Middle frontal gyrus (tissue), 1 donor: ENCODE data around the gene CAMK2B.
"Not testable (repeated sequence)": the region's sequence is repeated elsewhere in the genome, so short reads cannot be mapped to it uniquely, and the experiment has no call there.

Source experiments
- DNase-seq: peaks from one replicate; pipeline ENCODE4 v3.0.0-alpha.2; 2015; ENCODE audit warnings: low spot score; ENCODE audit errors: extremely low spot score

Gene CAMK2B

DNA sequence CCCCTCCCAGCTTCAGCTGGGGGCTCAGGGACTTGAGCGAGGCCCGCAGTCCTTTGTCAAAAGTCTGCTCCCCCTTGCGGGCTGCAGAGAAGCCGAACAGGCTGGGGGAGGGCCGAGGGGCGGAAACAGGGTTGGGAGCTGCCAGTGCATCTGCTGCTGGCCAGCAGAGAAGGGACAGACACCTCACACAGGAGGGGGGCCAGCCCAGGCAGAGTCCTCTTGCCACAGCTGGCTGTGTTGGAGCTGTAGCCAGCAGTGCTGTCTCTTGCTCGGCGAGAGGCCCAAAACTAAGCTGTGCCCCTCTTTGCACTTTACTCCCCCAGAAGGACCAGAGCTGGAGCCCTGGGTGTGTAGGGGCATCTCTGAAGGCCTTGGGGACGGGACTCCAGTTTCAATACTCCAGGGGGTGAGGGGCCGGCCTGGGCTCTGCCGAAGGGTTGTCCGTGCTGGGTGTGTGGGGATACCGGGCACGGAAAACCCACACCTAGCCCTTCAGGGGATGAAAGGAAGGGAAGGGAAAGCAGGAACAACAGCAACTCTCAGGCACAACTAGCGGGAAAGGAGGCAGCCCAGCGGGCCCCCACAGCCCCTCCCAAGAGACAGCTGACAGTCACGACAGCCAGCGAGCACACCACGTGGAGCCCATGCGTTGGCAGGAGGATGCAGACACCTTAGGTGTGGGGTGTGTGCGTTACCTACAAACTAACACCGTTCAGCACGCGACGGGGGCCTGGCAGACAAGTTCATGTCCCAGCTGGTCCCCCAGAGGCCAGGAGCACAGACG, 106.8 kb downstream of the CAMK2B start:
- no peak for DNase-seq

DNA sequence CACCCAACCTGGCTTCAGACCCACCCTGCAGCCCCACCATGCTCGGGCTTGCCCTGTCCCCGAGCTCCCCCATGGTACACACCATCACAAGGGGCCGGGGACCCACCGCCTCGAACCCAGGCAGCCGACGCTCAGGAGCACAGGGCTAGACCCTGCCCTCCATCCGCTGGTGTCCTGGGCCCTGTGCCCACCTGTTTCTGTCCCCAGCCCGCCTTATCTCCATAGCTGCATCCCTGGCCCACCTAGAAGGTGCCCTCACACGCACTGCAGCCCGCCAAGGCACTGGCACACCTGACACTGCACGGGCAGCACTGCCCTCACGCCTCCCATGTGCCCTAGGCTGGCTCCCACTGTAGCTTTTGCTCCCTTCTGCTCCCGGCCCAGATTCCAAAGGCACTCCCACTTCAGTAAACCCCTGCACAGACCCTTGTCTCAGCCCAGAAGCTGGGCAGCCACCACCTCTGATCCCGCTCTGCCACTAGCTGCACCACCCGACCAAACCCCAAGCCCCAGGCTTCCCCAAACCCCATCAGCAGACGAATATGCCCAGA, 107.5 kb downstream of the CAMK2B start:
- DNase-seq: no peak

DNA sequence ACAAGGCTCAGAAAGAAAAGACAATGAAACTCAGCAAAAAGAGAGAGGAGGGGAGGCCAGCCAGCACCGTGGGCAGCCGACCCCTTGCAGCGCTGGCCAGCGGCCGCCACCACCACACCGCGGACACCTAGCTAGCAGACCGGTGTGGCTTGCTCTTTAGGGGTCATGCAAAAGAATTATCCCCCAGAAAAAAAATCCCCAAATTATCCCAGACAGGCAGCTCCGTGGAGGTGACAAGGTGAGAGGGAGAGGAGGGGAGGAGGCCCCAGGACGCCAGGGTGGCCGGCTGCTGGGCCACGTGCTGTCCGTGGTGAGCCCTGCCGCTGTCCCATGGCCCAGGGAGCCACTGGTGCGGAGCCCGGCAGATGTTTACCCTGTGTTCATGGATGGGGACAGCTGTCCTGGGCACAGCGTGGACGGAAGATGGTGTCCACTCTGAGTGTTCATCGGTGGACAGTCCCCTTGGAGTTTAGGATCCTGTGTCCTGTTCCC, 108.1 kb downstream of the CAMK2B start:
- no peak for DNase-seq

DNA sequence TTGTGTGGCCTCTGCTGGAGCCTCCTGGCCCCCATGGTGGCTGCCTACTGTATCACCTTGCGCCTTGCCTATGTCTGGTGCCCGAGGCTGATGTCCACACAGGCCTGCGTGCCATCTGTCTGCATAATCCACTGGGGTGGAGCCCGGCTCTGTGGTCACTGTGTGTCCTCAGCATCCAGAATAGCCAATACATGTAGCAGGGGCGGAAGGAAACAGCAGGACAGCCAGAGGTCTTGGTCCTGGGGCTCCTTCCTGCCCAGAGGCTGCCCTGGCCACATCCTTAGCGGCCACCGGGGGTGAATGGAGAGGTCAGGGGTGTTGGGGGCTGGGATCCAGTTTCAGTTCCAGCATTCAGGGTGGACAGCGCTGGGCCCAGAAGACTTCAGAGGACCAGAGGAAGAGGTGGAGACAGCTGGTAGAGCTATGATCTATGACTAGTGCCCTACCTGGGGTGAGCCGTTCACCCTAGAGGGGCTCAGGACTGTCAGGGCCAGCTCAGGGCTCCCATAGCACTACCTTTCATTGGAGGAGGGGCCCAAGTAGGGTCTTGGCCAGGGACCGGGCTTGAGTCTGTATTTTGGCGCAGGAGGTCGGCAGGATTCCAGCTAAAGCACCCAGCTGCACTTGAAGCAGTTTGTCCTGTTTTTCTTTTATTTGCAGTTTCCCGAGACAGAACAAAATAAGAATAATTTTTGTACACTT, 108.7 kb downstream of the CAMK2B start:
- no peak for DNase-seq

DNA sequence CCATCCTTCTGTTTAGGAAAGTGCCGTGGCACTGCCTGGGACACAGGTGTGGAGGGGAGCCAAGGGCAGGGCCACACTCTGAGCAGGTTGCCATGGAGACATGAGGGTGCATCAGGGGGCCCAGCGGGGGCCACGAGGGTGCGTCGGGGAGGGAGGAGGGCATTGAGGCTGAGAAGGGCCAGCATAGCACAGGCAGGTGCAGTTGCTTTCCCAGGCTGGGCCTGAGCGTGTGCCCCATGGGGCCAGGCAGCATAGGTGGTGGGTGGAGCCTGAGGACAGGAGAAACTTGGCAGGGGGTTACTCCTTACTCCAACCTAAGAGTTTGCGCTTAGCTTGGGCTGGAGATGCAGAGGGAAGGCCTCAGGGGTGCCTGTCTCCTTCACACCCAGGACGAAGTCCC, 109.4 kb downstream of the CAMK2B start:
- no peak for DNase-seq

DNA sequence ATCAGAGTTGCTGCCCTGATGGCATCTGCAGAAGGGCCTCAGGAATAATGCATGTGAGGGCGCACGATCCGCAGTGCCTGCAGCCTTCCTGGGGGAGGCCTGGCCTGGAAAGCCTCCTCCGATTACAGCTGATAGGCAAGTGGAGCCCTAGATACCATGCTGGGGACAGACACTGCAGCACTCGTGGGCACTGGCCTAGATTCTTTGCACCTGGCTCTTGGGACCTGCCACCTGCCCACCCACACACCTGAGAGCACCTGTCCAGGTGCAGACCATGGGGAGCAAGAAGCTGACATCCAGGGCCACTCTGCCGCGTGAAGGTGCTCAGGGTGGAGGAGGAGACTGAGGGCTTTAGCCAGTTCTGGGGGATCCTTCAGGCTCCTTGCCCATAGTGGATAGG, 109.9 kb downstream of the CAMK2B start:
- no peak for DNase-seq

DNA sequence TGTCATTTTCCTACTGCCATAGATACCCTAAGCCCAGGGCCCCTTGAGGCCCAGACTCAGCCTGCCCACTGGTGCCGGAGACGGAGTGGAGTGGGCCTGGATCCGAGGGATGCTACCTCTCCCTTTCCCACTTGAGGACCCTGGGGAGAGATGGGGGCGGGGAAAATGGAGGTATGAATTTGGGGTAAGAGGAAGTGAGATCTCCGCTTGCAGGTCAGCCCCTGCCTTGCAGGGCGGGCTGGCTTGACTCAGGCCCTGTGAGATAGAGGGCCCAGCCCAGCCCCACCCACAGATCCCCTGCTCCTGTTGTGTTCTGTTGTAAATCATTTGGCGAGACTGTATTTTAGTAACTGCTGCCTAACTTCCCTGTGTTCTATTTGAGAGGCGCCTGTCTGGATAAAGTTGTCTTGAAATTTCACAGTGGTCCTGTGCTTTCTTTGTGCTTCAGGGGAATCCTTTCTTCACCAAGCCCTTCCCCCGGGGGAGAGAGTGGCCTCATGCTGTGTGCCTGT, 111.5 kb downstream of the CAMK2B start:
- no peak for DNase-seq

DNA sequence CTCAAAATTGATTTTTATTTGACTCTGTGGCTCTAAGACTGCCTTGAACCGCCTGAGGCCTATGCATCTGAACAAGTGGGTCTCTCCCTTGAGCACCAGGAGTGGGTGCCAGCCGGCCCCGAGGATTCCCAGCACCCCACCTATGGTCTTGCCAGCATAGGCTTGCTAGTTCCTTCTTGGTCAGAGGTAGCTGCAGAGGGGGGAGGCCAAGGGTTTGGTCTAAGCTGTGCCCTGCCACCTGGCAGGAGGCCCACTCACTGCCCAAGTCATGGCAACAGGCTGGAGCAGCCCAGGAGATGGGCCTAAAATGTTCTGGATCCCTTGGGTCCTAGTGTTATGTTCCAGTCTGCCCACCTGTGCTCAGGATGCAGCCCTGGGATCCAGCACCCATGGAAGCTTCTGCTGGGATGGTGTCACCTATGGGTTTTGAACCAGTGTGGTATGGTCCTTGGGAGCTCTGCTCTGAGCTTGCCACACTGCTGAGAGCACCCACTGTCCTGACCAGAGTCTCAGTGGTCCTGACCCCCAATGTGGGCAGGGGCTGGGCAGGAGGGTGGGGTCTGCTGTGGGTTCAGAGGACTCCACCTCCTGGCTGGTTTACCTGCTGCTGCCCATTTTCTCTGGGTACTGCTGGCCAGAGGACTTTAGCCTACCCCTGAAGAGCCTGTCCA, 112.1 kb downstream of the CAMK2B start:
- DNase-seq: no peak

DNA sequence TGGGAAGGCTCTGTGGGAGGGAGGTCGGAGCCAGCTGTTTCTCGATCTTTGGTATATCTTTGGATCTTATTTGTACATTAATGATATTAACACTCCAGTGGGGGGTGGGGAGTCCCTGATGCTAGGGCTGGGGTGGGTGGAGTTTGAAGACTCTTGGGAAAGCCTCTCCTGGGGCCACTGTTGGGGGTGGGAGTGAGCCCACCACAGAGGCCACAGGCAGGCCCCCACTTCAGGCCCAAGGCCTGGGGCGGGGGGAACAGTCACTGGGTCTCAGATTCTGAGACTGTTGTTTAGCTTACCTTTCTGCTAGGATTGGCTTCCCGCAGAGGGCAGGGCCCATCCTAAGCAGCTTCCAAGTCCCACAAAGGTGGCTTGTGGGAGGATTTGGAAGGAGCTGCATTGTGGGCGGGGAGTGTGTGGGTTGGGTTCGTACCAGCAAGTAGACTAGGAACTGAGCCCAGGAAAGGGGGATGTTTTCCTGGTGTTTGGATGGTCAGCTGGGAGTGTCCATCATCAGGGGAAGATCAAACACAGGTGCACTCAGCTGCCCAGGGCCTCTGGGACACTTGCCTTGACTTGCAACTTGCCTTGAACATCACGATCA, 112.7 kb downstream of the CAMK2B start:
- DNase-seq: no peak

DNA sequence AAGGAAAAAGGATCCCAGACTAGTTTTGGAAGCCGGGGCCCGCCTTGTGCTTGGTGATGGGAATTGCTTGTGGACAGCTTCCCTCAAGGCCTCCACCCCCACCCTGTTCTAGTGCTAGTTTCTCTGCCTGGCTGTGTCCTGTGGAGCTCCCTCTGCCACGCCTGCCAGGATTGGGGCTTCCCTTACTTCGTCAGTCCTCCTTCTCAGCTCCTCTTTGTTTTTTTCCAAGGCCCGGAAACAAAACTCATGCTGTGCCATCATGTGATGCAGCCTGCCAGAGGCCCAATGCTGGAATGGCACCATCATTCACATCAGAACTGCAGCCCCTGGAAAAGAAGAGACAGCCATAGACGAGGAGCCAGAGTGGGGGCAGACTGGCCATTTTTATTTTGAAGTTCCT, 113.4 kb downstream of the CAMK2B start:
- peak; percentile 14 for DNase-seq

DNA sequence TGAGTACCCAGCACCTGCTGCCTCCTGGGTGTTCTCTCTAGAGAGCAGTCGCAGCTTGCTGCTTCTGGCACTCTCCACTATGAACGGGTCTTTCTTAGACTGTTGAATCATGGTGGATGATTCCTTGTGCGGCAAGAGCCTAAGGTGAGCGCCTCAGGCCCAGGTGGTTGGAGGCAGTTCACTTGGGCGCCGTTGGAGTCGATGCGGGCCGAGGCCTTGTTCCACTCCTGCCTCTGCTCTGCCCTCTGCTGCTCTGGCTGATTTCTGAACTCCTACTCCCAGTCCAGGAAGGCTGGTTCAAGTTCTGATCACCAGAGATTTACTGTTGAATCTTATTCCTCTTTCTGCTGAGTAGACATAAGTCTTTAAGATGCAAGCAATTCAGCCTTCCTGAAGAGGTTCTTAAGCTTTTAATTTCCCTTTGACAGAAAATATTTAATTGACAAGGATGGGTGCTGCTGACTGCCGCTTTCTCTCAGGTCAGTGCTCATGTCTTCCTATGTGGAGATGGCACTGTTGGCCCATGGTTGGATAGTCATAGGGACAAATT, 114.2 kb downstream of the CAMK2B start:
- DNase-seq: no peak

DNA sequence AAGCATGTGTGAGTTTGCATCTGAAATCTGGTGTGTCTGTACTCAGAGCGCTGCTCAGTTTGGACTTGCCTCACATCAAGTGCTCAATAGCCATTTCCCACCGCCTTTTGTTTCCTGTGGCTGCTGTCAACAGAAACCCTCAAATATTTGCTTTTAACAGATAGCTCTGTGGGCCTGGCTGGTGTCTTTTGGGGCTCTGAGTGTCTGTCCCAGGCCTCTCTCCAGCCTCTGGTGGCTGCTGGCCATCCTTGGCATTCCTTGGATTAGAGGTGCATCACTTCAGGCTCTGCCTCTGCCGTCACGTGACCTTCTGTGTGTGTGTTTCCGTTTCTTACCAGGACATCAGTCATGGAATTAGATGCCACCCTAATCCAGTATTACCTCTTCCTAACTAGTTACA, 115.3 kb downstream of the CAMK2B start:
- no peak for DNase-seq

DNA sequence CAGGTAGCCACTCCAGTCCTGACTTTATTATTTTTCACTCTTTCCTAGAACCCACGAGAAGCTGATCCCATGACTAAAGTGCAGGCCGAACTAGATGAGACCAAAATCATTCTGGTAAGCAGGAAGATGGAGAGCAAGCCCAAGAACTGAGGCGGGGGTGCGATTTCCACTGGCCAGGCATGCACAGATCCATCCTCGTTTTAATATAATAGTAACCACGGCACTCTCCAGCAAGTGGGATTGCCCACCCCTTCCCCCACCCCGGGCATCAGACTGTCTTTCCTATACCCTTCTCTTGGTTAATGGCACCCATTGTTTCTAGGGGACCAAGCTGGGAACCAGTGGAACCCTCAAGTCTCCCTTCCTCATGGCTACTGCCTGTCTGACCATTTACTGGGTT, 117.3 kb downstream of the CAMK2B start:
- DNase-seq: no peak

DNA sequence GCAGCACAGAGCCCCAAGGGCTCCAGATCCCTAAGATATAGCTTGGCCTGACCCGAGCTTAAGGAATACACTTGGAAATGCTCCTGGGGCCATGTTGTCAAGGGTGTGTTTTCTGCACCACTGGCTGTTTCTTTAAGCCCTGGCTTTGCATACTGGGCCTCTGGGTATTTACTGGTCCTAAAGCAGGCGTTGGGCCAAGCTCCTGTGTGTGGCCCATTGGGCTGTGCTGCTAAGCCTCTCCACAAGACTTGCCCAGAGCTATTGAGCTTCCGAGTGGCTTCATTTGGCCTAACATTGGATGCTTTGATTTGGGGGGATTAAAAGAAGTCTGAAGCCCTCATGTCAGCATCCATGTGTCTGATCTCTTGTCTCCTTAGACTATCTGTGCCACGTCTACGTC, 119.4 kb downstream of the CAMK2B start:
- DNase-seq: no peak

DNA sequence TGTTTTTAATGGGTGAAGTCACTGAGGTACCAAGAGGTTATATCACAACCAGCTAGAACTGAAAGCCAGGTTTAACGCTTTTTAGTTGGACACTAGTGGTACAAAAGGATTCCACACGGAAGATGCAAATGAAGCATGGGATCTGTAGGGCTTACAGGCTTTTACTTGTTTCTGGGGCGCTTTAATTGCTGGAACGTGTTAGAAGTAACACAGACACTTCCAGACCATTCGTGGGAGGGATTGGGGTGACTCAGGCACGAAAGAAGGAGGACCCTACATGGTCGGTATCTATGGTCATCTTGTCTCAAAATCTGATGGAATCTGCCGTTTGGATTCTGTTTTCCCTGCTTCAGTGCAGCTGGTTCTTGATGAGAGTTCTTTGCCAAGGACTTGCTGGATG, 123.6 kb downstream of the CAMK2B start:
- DNase-seq: no peak

DNA sequence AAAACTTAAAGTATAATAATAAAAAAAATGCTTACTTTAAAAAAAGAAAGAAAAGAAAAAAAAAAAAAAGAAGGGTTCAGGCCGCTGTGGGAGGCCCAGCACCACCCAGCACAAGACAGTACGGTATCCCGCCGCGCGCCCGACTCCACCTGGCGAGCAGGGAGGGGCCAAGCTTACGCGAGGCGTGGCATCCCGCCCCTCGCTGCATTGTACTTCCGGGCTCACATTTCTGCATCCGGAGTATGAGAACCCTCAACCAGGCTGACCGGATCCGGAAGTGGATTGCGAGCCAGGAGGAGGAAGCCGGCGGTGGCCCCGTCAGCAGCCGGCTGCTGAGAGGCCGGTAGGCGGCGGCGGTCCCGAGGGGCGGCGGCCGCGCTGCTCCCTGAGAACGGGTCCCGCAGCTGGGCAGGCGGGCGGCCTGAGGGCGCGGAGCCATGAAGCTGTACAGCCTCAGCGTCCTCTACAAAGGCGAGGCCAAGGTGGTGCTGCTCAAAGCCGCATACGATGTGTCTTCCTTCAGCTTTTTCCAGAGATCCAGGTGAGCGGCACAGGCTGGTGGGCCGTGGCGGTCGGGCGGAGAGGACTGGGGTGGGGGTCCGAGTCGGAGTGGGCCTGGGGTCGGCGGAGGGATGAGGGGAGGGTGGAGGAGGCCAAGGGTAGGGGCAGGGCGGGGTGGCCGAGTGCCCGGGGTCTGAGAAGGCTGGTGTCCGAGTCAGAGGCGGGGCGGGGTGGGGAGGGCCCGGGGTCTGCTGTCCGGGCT, 124.5 kb downstream of the CAMK2B start, which contains the start of gene YKT6:
Gene YKT6 (plus strand): TSS at position 280 of the 763 bp plus-strand sequence. CDS start 158 bp downstream, at position 438.
- peak; percentile 89 for DNase-seq

DNA sequence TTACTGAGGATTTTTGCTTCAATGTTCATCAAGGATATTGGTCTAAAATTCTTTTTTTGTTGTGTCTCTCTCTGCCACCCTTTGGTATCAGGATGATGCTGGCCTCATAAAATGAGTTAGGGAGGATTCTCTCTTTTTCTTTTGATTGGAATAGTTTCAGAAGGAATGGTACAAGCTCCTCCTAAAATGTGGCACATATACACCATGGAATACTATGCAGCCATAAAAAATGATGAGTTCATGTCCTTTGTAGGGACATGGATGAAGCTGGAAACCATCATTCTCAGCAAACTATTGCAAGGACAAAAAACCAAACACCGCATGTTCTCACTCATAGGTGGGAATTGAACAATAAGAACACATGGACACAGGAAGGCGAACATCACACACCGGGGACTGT, 125.2 kb downstream of the CAMK2B start:
- DNase-seq: not testable (repeated sequence)

DNA sequence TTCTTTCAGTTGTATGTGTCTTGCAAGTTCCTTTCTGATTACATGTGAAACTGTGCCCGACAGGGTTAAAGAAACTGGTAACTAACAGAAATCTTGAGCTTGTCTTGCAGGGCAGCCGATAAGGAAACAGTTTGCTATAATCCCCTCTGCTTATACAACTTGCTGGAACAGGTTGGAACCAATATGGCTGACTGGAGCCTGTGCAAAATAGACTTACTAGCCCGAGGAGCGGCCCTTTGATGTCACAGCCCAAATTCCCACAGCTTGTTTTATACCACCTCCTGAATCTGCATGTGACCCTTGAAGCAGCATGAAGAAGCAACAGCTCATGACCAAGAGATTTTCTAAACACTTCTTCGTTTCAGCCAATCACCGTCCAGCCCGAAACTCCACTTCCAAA, 127.9 kb downstream of the CAMK2B start:
- DNase-seq: no peak

DNA sequence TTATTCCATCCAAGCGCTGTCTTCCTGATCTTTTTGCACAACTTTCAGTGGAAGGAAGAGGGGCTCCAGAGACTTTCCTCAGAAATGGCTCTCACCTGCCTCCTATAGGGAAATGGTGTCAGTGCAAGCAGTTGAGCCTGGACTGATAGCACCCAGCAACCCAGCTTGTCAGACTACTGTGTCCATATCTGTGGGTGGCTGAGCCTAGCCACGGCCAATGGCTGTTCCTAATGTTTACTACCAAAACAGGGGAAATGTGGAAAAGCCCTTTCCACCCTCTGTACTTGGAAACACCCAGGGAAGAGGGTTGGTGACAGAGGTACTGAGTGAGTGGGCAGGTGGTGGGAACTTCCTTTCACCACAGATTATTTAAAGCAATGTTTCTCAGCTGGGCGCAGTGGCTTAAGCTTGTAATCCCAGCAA, 128.9 kb downstream of the CAMK2B start:
- DNase-seq: peak; percentile 14

DNA sequence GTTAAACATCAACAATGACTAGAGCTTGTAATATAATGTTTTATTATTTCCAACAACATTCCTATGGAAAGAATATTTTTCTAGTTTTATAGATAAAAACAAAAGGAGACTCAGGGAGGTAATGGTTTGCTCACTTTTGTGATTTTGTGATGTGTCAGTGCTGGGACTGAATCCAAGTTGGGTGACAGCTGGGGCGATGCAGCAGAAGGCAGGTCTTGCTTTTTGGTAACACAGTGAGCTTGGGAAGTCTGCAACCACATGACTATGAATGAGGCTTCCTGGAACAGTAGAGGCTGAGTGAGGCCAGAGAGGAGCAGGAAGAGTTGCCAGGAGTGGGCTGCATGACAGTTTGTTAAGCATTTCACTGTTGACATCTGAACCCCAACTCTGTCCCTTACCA, 129.5 kb downstream of the CAMK2B start:
- DNase-seq: no peak
